ENCODE data around the gene KRTAP4-1. TPM values are rescaled to one million over a fixed set of nuclear protein-coding genes. Genes with fewer than 3 reads are reported as not detected.

The KRTAP4-1 gene
- total RNA-seq, 1 donor from 2014 or later: not detected

Other genes with a start within 250 kb of the KRTAP4-1 start
- gene KRT23, start 247.3 kb downstream of the KRTAP4-1 start, total RNA-seq: 0.13 TPM
- not detected for gene KRT39, start 218.0 kb downstream of the KRTAP4-1 start, total RNA-seq
- not detected for gene KRT40, start 200.6 kb downstream of the KRTAP4-1 start, total RNA-seq
- gene KRTAP3-3, start 190.7 kb downstream of the KRTAP4-1 start, total RNA-seq: not detected
- not detected for gene KRTAP3-2, start 185.0 kb downstream of the KRTAP4-1 start, total RNA-seq
- gene KRTAP3-1, start 175.8 kb downstream of the KRTAP4-1 start, total RNA-seq: not detected
- gene KRTAP1-5, start 157.7 kb downstream of the KRTAP4-1 start, total RNA-seq: not detected
- gene KRTAP1-4, start 154.7 kb downstream of the KRTAP4-1 start, total RNA-seq: not detected
- not detected for gene KRTAP1-3, start 150.0 kb downstream of the KRTAP4-1 start, total RNA-seq
- not detected for gene KRTAP1-1, start 143.5 kb downstream of the KRTAP4-1 start, total RNA-seq
- not detected for gene KRTAP2-1, start 137.6 kb downstream of the KRTAP4-1 start, total RNA-seq
- gene KRTAP2-2, start 129.7 kb downstream of the KRTAP4-1 start, total RNA-seq: not detected
- not detected for gene KRTAP2-3, start 124.8 kb downstream of the KRTAP4-1 start, total RNA-seq
- not detected for gene KRTAP2-4, start 119.0 kb downstream of the KRTAP4-1 start, total RNA-seq
- gene KRTAP4-7, start 100.8 kb downstream of the KRTAP4-1 start, total RNA-seq: not detected
- gene KRTAP4-8, start 86.8 kb downstream of the KRTAP4-1 start, total RNA-seq: not detected
- gene KRTAP4-16, start 82.7 kb downstream of the KRTAP4-1 start, total RNA-seq: not detected
- gene KRTAP4-9, start 79.5 kb downstream of the KRTAP4-1 start, total RNA-seq: not detected
- gene KRTAP4-11, start 66.5 kb downstream of the KRTAP4-1 start, total RNA-seq: not detected
- gene KRTAP4-12, start 60.7 kb downstream of the KRTAP4-1 start, total RNA-seq: not detected
- not detected for gene KRTAP4-6, start 44.4 kb downstream of the KRTAP4-1 start, total RNA-seq
- not detected for gene KRTAP4-5, start 35.1 kb downstream of the KRTAP4-1 start, total RNA-seq
- not detected for gene KRTAP4-4, start 24.2 kb downstream of the KRTAP4-1 start, total RNA-seq
- gene KRTAP4-3, start 16.7 kb downstream of the KRTAP4-1 start, total RNA-seq: not detected
- not detected for gene KRTAP4-2, start 6.7 kb downstream of the KRTAP4-1 start, total RNA-seq
- not detected for gene KRTAP9-1, start 5.0 kb upstream of the KRTAP4-1 start, total RNA-seq
- not detected for gene KRTAP9-2, start 41.7 kb upstream of the KRTAP4-1 start, total RNA-seq
- not detected for gene KRTAP9-3, start 47.5 kb upstream of the KRTAP4-1 start, total RNA-seq
- gene KRTAP9-8, start 53.1 kb upstream of the KRTAP4-1 start, total RNA-seq: not detected
- gene KRTAP9-4, start 64.8 kb upstream of the KRTAP4-1 start, total RNA-seq: not detected
- not detected for gene KRTAP9-9, start 70.5 kb upstream of the KRTAP4-1 start, total RNA-seq
- gene KRTAP9-6, start 80.5 kb upstream of the KRTAP4-1 start, total RNA-seq: not detected
- gene KRTAP9-7, start 90.8 kb upstream of the KRTAP4-1 start, total RNA-seq: not detected
- not detected for gene KRTAP29-1, start 117.9 kb upstream of the KRTAP4-1 start, total RNA-seq
- gene KRTAP16-1, start 124.4 kb upstream of the KRTAP4-1 start, total RNA-seq: not detected
- gene KRTAP17-1, start 130.8 kb upstream of the KRTAP4-1 start, total RNA-seq: not detected
- not detected for gene KRT33A, start 165.9 kb upstream of the KRTAP4-1 start, total RNA-seq
- gene KRT33B, start 184.9 kb upstream of the KRTAP4-1 start, total RNA-seq: not detected
- not detected for gene KRT34, start 197.4 kb upstream of the KRTAP4-1 start, total RNA-seq
- not detected for gene KRT31, start 212.7 kb upstream of the KRTAP4-1 start, total RNA-seq
- not detected for gene KRT37, start 239.7 kb upstream of the KRTAP4-1 start, total RNA-seq